Esophagus (tissue), 2 donors: ENCODE measurements around the gene RIMBP2. TPM values are rescaled to one million over a fixed set of nuclear protein-coding genes. Genes with fewer than 3 reads are reported as not detected.

Experiments
- H3K27ac ChIP-seq, 2 donors: one replicate each; pipeline ENCODE4 v1.5.1; 2013; ENCODE audit warnings: low read depth in 2 of 2, mild to moderate bottlenecking in 2 of 2, inconsistent platforms in 1 of 2, low read length in 1 of 2, moderate library complexity in 1 of 2
- H3K27me3 ChIP-seq, 2 donors: one replicate each; pipeline ENCODE4 v1.6.1; 2013; ENCODE audit warnings: low read length in 2 of 2, control low read depth in 1 of 2, mild to moderate bottlenecking in 1 of 2; ENCODE audit not compliant: insufficient read depth in 2 of 2, control insufficient read depth in 1 of 2
- H3K36me3 ChIP-seq, 2 donors: one replicate each; pipeline ENCODE4 v1.6.1; 2013; ENCODE audit warnings: low read length in 1 of 2; ENCODE audit not compliant: control insufficient read depth in 2 of 2, insufficient read depth in 2 of 2
- H3K4me1 ChIP-seq, 2 donors: one replicate each; pipeline ENCODE4 v1.6.1; 2013; ENCODE audit warnings: low read length in 1 of 2; ENCODE audit not compliant: control insufficient read depth in 2 of 2, insufficient read depth in 2 of 2
- H3K4me3 ChIP-seq, 2 donors: one replicate each; pipeline ENCODE4 v1.5.1; 2013; ENCODE audit warnings: low read length in 2 of 2, mild to moderate bottlenecking in 2 of 2, low read depth in 1 of 2, moderate library complexity in 1 of 2
- H3K9me3 ChIP-seq, 2 donors: one replicate each; pipeline ENCODE4 v1.6.1; 2013; ENCODE audit warnings: mild to moderate bottlenecking in 2 of 2, low read depth in 1 of 2, low read length in 1 of 2, moderate library complexity in 1 of 2; ENCODE audit not compliant: control insufficient read depth in 2 of 2, insufficient read depth in 1 of 2
- WGBS, 2 donors: extraction: QIAGEN DNeasy Blood & Tissue Kit; methylation state at CpG; one replicate each; pipeline ENCODE4 v1.1.7; 2013; 5-methylcytosine and 5-hydroxymethylcytosine counted together
- polyA plus RNA-seq, 2 donors: library from polyadenylated mRNA; stranded (reverse); fragments of 200-250 nt; gene quantifications; one replicate each; pipeline ENCODE4 v1.2.3, GENCODE V29; 2013
- donor health status: healthy with polysubstance abuse.
- donor health status: Bipolar disorder and iron deficiency.

Gene RIMBP2
- polyA plus RNA-seq, 2 donors, result 0.20 to 0.69 TPM

- WGBS, 2 donors, result 3 to 4% methylated on average over 20 of the region's 20 CpGs
- Histone ChIP-seq H3K27me3 (peaks cover 0 to 8% of the 10 kb centered on the region in 2 donors), H3K4me3 (peak overlapping the region in 1 of 2 donors; percentile 30)
Measured at GRCh38 chr12:130714591-130715149, 1.4 kb downstream of the RIMBP2 start.

GRCh38 chr12:130714091-130714590 is 2.0 kb downstream of the RIMBP2 start:
- 3 to 5% methylated on average over 20 of the region's 20 CpGs for WGBS, 2 donors
- H3K27me3 ChIP-seq, result peaks cover 0 to 8% of the 10 kb centered on the region in 2 donors
- H3K36me3 ChIP-seq, result no peaks in the 10 kb centered on the region
- peaks cover 0 to 3% of the 10 kb centered on the region in 2 donors for H3K9me3 ChIP-seq
- peak overlapping the region; percentile 1 to 19 for H3K4me3 ChIP-seq
- H3K27ac ChIP-seq, result no peak overlapping the region
- H3K4me1 ChIP-seq, result peaks cover 4 to 20% of the 10 kb centered on the region in 2 donors

More at GRCh38 chr12:130714591-130715149, 1.4 kb downstream of the RIMBP2 start:
- Histone ChIP-seq H3K9me3 (peaks cover 0 to 3% of the 10 kb centered on the region in 2 donors), H3K27ac (no peak overlapping the region), H3K36me3 (no peaks in the 10 kb centered on the region), H3K4me1 (peaks cover 4 to 20% of the 10 kb centered on the region in 2 donors)

GRCh38 chr12:130713581-130713991 is 2.5 kb downstream of the RIMBP2 start:
- peaks cover 4 to 20% of the 10 kb centered on the region in 2 donors for H3K4me1 ChIP-seq
- H3K4me3 ChIP-seq, result no peak overlapping the region
- H3K36me3 ChIP-seq, result no peaks in the 10 kb centered on the region
- peaks cover 0 to 3% of the 10 kb centered on the region in 2 donors for H3K9me3 ChIP-seq
- peaks cover 0 to 8% of the 10 kb centered on the region in 2 donors for H3K27me3 ChIP-seq
- WGBS, 2 donors, result 13 to 24% methylated on average over 18 of the region's 18 CpGs
- H3K27ac ChIP-seq, result no peak overlapping the region

- Histone ChIP-seq H3K9me3 (no peaks in the 10 kb centered on the region), H3K27me3 (peaks cover 0 to 8% of the 10 kb centered on the region in 2 donors)
- whole genome bisulfite sequencing, 2 donors, result 74 to 78% methylated on average over 20 of the region's 20 CpGs
Measured at GRCh38 chr12:130712346-130713065, 3.6 kb downstream of the RIMBP2 start.

GRCh38 chr12:130711756-130712155 is 4.3 kb downstream of the RIMBP2 start:
- H3K27me3 ChIP-seq, result peaks cover 0 to 8% of the 10 kb centered on the region in 2 donors
- no peak overlapping the region for H3K4me3 ChIP-seq
- 76 to 80% methylated on average over 16 of the region's 16 CpGs for WGBS, 2 donors
- H3K36me3 ChIP-seq, result no peaks in the 10 kb centered on the region
- no peak overlapping the region for H3K27ac ChIP-seq
- H3K4me1 ChIP-seq, result peaks cover 4 to 20% of the 10 kb centered on the region in 2 donors
- no peaks in the 10 kb centered on the region for H3K9me3 ChIP-seq

More at GRCh38 chr12:130712346-130713065, 3.6 kb downstream of the RIMBP2 start:
- H3K27ac ChIP-seq, result no peak overlapping the region
- no peaks in the 10 kb centered on the region for H3K36me3 ChIP-seq
- peaks cover 4 to 20% of the 10 kb centered on the region in 2 donors for H3K4me1 ChIP-seq
- H3K4me3 ChIP-seq, result no peak overlapping the region

GRCh38 chr12:130710733-130711080 is 5.4 kb downstream of the RIMBP2 start:
- WGBS, 2 donors, result 83 to 86% methylated on average over 7 of the region's 7 CpGs
- peaks cover 0 to 8% of the 10 kb centered on the region in 2 donors for H3K27me3 ChIP-seq

GRCh38 chr12:130709971-130710732 is 5.9 kb downstream of the RIMBP2 start:
- WGBS, 2 donors, result 84 to 87% methylated on average over 13 of the region's 13 CpGs
- no peaks in the 10 kb centered on the region for H3K36me3 ChIP-seq
- peaks cover 0 to 8% of the 10 kb centered on the region in 2 donors for H3K27me3 ChIP-seq
- H3K9me3 ChIP-seq, result no peaks in the 10 kb centered on the region
- H3K4me3 ChIP-seq, result no peak overlapping the region
- H3K4me1 ChIP-seq, result peaks cover 4 to 16% of the 10 kb centered on the region in 2 donors
- no peak overlapping the region for H3K27ac ChIP-seq

More at GRCh38 chr12:130710733-130711080, 5.4 kb downstream of the RIMBP2 start:
- Histone ChIP-seq H3K4me1 (peaks cover 4 to 17% of the 10 kb centered on the region in 2 donors), H3K9me3 (no peaks in the 10 kb centered on the region), H3K27ac (no peak overlapping the region), H3K4me3 (no peak overlapping the region), H3K36me3 (no peaks in the 10 kb centered on the region)

GRCh38 chr12:130709151-130709970 is 6.7 kb downstream of the RIMBP2 start:
- Histone ChIP-seq H3K27me3 (peaks cover 0 to 3% of the 10 kb centered on the region in 2 donors), H3K36me3 (no peaks in the 10 kb centered on the region), H3K4me3 (no peak overlapping the region), H3K27ac (no peak overlapping the region), H3K4me1 (peaks cover under 1 to 9% of the 10 kb centered on the region in 2 donors), H3K9me3 (no peaks in the 10 kb centered on the region)
- 42 to 50% methylated on average over 29 of the region's 29 CpGs for WGBS, 2 donors

- WGBS, 2 donors, result 88 to 92% methylated on average over 12 of the region's 12 CpGs
- H3K36me3 ChIP-seq, result no peaks in the 10 kb centered on the region
- H3K4me3 ChIP-seq, result no peak overlapping the region
- no peaks in the 10 kb centered on the region for H3K27me3 ChIP-seq
- no peak overlapping the region for H3K27ac ChIP-seq
- H3K4me1 ChIP-seq, result peaks cover 0 to 6% of the 10 kb centered on the region in 2 donors
- no peaks in the 10 kb centered on the region for H3K9me3 ChIP-seq
Measured at GRCh38 chr12:130708648-130709047, 7.5 kb downstream of the RIMBP2 start.
